AML-193 (cell line): Measurements from ENCODE around the gene BRD7.

Experiments
- DNase-seq, 2 experiments: peaks; one replicate each; lab custom pipeline; 2025; lab: John Stamatoyannopoulos, UW

Gene BRD7

DNA sequence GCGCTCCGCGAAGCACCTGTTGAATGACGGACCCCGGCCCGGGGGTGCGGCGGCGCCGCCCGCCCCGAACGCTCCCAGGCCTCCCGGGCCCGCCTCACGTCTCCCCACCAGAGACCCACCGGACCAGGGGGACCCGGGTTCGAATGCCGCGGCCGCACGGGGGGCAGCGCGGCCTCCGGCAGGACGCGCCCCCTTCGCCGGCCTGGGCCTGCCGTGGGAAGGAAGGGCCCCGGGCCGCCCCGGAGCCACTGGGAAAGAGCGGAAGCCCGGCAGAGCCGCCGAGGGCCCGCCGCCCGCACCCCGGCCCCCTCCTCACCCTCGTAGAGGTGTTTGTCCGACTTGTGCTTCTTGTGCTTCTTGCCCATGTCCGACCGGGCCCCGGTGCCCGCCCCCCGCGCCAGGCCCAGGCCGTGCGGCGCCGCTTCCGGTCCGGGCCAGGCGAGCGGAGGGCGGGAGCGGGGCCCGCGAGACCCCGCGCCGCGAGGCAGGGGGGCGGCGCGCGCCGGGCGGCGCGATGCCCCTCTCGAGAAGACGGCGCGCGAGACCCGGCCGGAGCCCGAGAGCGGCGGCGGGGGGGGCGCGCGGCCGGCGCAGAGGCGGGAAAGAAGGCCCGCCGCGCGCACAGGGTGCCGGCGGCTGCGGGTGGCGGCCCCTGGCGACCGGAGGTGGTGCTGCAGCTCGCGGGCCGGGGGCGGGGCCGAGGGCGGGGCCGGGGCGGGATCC, at the start of gene BRD7:
Gene BRD7, minus strand, starts transcription at position 579 of the 723 bp plus-strand sequence. Its CDS starts 214 bp downstream, at position 365.
- peak; percentile 47 to 52 for DNase-seq

DNA sequence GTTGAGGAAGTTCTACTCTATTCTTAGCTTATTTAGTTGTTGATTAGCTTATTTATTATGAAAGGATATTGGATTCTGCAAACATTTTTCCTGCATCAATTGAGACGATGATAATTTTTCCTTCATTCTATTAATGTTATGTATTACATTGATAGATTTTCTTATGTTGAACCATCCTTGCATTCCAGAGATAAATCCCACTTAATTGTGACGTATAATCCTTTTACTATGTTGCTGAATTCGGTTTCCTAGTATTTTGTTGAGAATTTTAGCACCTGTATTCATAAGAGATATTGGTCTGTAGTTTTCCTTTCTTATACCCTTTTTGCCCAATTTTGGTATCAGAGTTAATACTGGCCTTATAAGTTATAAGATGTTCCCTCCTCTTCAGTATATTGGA, 47.6 kb upstream of the BRD7 start:
- DNase-seq = no peak

DNA sequence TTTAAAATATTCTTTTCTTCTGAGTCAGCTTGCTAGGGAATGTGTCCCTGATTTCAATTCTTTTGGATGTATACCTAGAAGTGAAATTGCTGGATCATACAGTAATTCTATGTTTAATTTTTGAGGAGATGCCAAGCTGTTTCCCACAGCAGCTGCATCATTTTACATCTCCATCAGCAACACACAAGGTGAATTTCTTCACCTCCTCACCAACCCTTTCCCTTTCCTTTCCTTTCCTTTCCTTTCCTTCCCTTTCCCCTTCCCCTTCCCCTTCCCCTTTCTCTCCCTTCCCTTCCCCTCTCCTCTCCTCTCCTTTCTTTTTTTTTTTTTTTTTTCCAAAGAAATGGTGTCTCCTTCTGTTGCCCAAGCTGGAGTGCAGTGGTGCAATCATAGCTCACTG, 45.4 kb upstream of the BRD7 start:
- DNase-seq = no peak

DNA sequence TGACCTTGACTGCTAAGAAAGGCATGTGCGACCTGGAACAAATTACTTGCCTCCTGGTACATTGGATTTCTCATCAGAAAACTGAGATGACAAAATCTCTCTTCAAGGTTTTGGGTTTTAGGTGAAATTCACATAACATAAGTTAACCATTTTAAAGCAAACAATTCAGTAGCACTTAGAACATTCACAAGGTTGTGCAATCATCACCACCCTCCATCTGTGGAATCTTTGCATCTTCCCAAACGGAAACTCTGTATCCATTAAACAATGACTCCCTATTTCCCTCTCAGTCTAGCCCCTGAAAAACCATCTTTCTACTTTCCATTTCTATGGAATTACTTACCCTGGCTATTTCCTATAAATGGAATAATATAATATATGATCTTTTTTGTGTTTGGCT, 42.2 kb upstream of the BRD7 start:
- no peak for DNase-seq

DNA sequence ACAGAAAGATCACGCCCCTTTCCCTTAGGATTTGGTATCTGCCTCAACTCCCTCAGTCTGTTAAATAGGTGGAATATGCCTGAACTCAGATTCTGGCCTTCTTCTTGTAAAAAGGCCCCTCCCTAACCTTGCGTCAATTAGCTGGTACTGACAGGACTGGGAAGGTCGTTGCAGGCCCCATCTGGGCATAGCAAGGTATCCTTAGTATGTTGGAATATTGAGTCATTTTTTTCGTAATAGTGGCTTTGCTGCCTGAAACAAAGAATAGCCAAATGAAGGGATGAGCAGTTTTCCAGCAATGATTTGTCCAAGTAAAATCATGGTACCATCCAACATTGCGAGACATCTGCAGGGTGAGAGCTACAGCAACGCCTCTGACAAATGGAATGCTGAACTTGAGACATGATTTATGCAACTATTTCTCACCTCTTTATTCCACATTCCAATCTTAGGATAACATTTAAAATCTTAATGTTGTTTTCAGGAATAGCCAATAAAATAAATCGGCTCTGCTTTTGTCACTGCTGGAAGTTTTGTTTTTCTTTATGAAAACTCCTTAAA, 39.3 kb upstream of the BRD7 start:
- no peak for DNase-seq

DNA sequence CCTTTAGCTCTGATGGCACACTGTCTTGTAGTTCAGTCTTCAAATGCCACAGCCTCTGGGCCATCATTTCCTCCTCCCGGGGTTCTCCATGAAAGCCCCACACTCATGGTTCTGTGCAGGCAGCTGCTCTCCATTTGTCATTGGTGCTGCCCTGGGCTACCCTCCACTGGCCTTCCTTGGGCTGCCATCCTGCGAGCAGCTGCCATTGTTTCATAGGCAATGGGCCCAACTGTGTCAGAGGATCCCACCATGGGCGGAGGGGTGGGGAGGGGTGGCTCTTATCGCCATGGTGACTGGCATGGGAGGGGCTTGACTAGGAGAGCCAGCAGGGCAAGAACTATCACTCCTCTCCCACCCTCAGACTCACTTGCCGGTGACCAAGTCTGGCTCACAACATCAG, 38.6 kb upstream of the BRD7 start:
- DNase-seq = no peak

DNA sequence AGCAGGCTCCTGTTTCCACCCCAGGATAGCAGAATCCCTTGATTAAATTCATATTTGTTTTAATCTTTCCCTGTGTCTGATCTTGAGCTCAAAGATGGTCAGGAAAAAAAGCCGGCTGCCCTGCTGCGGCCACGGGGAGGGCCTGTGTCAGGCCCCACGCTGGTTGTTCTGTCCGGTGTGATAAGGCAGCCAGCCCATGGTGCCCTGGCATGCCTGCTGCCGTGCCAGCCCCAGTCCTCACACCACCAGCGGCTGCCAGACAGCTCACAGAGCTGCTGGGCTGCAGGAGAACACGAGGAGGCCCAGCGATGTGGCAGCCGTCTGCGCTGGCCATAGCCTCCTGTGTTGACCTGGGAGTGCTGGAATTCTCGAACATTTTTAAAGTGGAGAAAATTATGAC, 34.7 kb upstream of the BRD7 start:
- DNase-seq = no peak

DNA sequence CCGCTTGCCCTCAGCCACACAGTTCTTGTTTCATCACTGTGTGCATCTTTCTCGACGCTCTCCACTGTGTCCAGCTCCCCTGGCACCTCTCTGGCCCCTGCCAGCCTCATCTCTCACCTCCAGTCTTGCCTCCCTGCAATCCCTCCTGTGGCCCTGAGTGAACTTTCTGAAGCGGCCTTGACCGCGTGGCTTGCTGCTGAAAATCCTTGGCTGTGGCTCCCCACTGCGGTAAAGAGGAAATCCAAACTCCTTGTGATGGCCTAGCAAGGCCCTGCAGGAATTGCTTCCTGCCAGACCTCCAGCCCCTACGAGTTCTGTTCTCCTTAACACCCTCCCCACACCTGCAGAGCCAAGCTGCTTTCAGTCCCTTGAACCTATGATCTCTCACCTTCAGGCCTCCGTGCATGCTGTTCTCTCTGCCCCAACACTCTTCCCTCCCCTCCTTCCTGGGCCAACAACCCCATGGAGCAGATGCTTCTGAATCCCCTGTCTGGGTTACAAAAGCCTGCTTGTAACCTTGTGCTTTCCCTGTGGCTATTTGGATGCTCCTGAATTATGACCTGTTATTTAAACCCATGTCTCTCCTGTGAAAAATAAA, 33.6 kb upstream of the BRD7 start:
- DNase-seq = no peak

DNA sequence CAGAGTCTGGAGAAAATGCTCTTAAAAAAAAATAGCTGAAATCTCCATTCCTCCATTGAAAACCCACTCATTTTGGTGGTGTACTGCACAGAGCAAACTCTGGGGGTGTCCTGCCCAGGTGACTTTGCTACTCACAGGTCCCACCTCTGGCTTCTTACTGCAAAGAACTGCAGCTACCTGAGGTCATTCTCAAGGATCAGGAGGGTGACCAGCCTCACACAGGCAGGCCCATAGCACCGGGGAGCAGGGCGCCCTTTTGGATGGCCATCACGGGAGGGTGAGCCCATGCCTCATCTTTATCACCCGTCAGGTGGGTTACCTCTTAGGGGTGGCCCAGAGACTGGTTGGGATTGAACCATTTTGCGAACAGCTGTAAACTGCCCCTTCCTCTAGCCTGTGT, 32.6 kb upstream of the BRD7 start:
- DNase-seq = no peak

DNA sequence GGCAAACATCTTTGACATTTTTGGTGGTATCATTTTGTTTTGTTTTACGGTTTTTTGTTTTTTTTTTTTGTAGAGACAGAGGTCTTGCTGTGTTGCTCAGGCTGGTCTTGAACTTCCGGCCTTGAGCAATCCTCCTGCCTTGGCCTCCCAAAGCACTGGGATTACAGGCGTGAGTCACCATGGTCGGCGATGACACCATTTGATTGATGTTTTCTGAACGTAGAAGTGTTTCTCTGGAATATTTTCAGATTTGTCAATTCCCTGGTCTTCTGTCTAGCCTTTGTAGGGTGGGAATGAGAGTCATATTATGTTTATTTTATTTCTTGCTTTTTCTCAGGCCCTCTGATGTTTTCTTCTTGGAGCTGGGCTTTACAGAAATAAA, 32.2 kb upstream of the BRD7 start:
- no peak for DNase-seq

DNA sequence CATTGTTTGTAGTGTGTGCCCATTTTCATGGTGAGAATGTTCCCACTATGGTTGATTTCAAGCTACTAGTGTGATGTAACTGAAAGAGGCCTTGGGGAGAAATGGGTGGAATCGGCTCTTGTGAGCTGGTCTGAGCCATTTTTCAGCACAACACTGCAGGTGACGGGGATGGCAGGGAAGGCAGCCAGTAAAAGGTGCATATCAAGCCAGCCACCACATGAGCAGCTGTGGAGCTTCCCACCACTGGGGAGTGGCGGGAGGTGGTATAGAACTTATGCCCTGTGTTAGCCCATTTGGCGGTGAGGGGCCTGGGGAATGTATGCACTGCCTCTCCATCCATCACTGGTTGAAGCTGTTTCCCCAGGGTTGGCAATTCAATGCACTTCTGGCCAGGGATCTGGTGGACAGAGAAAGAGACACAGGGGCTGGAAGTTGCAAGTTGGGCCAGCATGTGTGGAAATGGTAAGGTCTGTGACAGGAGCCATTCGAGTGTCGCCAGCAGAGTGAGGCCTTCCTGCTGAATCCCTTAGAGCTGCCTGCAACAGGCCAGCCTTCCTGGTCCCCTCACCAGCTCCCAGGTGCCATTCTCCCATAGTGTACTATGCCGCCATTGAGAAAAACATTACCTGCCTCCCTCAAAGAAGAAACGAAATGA, 31.7 kb upstream of the BRD7 start:
- DNase-seq = no peak

DNA sequence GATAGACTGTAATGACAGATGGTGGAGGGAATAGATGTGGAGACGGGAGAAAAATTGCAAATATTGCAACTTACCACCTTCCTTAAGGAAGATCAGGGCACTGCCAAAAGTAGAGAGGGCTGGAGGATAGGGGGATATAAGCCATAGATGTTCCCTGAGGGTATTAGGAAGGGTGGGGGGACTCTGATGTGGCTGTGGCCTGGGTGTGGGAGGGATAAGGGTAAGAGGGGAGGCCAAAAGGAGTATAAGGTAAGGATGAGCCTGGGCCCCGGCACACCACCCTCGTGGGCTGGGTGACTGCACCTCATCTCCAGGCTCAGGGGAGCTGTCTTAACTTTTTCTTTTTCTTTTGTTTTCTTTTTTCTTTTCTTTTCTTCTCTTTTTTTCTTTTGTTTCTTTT, 30.6 kb upstream of the BRD7 start:
- DNase-seq = no peak

DNA sequence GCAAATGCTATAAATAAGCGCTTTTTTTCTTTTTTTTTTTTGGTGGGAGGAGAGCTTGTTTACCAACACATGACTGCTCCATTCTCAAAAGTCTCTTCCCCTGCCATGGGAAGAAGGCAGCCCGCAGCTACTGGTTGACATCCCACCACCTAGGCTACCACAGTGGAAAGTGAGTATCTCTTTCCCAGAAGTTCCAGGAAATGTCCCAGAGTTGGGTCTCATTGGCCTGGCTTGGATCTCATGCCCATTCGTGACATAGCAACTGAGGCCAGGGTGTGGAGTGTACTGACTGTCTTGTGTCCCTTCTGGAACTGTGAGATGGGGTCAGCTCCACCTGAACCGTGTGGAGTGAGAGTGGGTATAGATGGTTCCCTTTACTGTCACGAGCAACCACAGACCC, 29.5 kb upstream of the BRD7 start:
- DNase-seq = no peak

DNA sequence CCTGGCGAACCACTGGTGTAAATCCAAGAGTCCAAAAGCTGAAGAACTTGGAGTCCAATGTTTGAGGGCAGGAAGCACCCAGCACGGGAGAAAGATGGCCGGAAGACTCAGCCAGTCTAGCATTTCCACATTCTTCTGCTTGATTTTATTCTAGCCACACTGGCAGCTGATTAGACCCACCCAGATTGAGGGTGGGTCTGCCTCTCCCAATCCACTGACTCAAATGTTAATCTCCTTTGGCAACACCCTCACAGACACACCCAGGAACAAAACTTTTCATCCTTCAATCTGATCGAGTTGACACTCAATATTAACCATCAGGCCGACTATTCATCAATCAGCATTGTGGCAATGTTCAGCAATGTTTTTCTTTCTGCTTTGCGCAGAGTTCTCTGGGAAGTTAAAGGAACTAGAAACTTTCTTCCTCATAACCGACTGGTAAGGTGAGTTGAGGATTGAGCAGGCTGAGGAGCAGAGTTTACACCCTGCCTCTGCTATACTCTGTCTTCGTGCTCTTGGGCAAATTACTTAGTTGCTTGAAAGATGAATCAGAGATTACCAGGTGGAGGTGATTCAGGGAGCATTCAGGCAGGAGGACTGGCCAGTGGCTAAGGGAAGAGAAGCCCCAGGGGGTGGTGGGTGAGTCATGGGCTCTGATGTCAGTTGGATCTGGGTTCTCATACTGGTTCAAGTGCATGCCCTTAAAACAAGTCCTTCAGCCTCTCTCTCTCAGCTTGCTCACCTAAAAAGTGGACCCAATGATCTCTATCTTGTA, 28.2 kb upstream of the BRD7 start:
- DNase-seq = no peak

DNA sequence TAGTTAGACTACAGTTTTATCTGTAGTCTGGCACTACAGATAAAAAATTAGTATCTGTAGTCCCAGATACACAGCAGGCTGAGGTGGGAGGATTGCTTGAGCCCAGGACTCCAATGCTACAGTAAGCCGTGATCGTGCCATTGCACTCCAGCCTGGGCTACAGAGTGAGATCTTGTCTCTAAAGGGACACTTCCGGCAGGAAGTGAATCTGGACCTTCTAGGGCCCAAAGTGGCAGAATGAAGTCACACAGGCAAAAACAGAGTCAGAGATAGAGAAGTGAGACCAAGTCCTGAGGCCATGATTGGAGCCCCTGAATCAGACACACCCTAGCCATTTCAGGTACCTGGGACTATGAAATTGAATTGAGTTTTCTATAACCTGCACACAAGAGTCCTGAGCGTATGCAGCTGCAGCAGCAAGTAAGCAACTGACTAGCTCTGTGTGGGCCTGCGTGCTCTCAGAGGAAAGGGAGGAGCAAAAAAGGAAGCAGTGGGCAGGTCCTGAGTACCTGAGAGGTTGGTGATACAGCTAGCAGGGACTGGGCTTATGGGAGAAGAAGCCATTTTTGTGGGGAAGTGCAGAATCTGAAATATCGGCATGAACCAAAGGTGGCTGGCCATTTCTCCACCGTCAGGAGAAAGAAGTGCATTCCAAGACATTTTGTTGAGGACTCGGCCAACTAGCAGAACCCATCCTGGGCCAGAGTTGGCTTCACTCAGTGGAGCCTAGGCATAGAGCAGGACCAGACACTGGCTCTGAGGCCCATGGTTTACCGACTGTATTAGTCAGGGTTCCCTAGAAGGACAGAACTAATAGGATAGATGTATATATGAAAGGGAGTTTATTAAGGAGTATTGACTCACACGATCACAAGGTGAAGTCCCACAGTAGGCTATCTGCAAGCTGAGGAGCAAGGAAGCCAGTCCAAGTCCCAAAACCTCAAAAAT, 27.2 kb upstream of the BRD7 start:
- DNase-seq = no peak

DNA sequence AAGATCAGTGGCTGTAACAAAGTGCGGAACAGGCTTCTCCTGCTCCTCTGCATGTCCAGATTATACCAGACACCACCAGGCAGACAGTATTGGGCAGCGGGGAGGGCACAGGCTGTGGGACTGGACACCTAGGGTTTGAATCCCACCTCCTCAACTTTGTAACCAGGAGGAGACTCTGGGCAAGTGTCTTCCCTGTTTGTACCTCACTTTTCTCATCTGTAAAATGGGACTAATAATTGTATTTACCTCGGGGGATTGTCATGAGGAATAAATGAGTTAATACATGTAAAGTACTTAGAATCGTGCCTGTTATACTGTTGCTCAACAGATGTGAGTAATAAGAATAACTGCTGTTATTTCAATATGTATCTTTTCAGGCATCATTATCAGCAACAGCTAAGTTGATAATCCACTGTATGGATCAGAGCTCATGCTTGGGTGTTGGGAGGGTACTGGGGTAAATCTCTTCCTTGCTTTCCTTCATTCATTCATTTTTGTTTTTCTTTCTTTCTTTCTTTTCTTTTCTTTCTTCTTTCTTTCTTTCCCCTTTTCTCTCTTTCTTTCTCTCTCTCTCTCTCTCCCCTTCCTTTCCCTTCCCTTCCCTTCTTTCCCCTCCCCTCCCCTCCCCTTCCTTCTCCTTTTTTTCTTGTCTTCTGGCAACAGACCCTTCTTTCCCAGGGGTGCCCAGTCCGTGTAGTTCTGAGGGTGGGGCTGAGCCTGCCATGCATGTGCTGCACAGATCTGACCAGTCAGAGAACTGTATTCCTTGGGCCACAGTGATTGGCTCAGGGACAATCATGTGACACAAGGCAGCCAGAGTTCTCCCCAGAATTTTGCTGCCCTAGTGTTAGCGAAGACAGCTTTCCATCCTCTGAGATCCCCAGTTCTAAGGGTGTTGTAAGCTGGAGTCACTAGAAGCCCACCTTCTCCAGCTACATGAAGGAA, 25.3 kb upstream of the BRD7 start:
- DNase-seq = no peak

DNA sequence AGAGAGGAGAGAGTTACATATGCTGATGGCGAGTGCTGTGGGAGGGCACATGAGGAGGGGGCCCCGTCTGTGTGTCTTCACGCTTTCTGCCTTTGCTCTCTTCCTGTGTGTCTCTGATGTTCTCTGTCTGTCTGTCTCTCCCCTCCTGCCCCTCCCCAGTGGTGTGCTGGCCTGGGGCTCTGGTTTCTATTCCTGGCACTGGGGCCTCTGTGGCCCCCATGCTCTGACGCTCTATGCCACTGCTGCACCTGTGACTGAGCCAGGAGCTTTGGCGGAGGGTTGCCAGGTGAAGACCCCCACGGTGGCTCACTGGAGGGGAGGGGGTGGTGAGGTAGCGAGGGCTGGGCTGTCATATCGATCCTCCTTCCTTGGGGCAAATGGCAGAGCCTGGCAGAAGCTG, 24.6 kb upstream of the BRD7 start:
- no peak for DNase-seq

DNA sequence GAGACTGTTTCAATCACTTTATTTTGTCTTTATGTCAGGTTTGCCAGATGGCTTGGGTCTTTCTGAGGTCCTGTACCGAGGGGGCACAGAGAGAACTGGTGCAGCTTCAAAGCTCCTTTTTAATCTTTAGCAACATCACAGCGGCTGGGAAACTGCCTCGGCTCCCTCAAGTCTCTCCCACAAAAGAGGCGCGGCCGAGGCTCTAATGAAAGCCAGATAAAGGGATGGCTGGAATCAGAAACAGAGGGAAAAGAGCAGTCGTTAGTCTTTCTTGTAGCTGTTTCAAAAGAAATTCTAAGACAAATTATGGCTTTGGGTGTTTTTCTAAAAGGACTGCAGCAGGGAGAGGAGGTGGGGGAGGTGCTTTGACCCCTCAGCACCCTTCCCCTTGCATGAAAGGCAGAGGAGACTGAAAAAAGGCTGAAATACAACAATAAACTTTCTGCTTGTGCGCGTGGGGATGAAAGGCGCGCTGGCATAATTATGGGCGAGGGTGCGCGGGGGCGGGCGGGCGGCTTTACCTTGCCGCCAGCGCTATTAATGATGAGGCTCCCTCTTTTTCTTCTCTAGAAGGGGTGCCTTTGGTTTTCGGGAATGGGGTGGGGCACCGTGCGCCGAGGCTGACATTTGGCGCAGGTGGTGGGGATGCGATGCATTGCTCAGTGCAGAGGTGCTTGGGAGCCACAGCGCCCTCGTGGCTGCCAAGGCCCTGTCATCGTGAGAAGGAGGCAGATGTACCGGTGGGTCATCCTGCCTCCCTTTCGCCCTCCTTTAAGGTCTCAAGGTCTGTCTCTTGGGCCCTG, 22.3 kb upstream of the BRD7 start:
- no peak for DNase-seq

DNA sequence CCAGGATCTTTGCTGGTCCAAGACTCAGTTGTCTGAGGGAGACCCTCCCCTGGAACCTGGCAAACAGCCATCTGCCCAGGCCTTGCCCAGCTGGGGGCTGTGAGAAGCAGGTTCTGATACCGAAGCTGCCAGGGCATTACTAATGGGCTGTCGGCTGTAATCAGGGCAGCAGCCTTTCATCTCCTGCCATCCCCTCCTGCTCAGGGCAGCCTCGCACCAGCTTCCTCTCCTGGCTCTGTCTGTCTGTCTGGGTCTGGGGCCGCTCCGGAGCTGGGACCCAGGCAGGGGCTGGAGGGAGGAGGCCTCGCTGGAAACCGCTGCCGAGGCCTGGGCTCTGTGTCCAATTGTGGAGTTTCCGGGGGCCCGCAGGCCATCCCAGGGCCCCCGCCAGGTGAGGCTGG, 21.6 kb upstream of the BRD7 start:
- no peak for DNase-seq
